Mucosa of rectum (tissue), 2 donors: Measurements from ENCODE around the gene OSBPL1A.
"Not testable (repeated sequence)": the region's sequence is repeated elsewhere in the genome, so short reads cannot be mapped to it uniquely, and the experiment has no call there.

Source experiments
- H3K27ac ChIP-seq, 2 donors: one replicate each; pipeline ENCODE4 v1.7.0; 2013; ENCODE audit warnings: inconsistent platforms in 2 of 2, low read depth in 2 of 2, low read length in 2 of 2
- H3K27me3 ChIP-seq, 2 donors: one replicate each; pipeline ENCODE4 v1.7.0; 2013; ENCODE audit warnings: low read length in 2 of 2; ENCODE audit not compliant: control insufficient read depth in 2 of 2, insufficient read depth in 2 of 2
- H3K36me3 ChIP-seq, 2 donors: one replicate each; pipeline ENCODE4 v1.7.0; 2013; ENCODE audit warnings: low read length in 2 of 2; ENCODE audit not compliant: control insufficient read depth in 2 of 2, insufficient read depth in 2 of 2
- H3K4me1 ChIP-seq, 2 donors: one replicate each; pipeline ENCODE4 v1.7.0; 2013; ENCODE audit warnings: low read length in 2 of 2, mild to moderate bottlenecking in 1 of 2; ENCODE audit not compliant: control insufficient read depth in 2 of 2, insufficient read depth in 2 of 2
- H3K4me3 ChIP-seq, 2 donors: one replicate each; pipeline ENCODE4 v1.7.0; 2013; ENCODE audit warnings: low read length in 2 of 2
- H3K9ac ChIP-seq, 2 donors: one replicate each; pipeline ENCODE4 v1.7.0; 2013; ENCODE audit warnings: low read length in 2 of 2, low read depth in 1 of 2, mild to moderate bottlenecking in 1 of 2
- H3K9me3 ChIP-seq, 2 donors: one replicate each; pipeline ENCODE4 v1.7.0; 2013; ENCODE audit warnings: low read length in 2 of 2; ENCODE audit not compliant: control insufficient read depth in 2 of 2
- donor health status: healthy.
- donor health status: Normal muscosa, but diverticular disease.

Gene OSBPL1A

GRCh38 chr18:24359787-24360530, 37.7 kb downstream of the OSBPL1A start:
- H3K36me3 ChIP-seq, H3K27ac ChIP-seq, H3K4me3 ChIP-seq, H3K4me1 ChIP-seq, H3K9ac ChIP-seq, H3K27me3 ChIP-seq, H3K9me3 ChIP-seq: not testable (repeated sequence)

- Histone ChIP-seq H3K27ac (no peak overlapping the region), H3K9me3 (no peaks in the 10 kb centered on the region), H3K4me1 (no peaks in the 10 kb centered on the region), H3K27me3 (no peaks in the 10 kb centered on the region), H3K9ac (no peak overlapping the region), H3K36me3 (no peaks in the 10 kb centered on the region), H3K4me3 (no peak overlapping the region)
These were observed 43.3 kb downstream of the OSBPL1A start for GRCh38 chr18:24354278-24354677.

GRCh38 chr18:24346254-24346653, 51.4 kb downstream of the OSBPL1A start:
- Histone ChIP-seq H3K9ac (no peak overlapping the region), H3K9me3 (no peaks in the 10 kb centered on the region), H3K27ac (no peak overlapping the region), H3K36me3 (no peaks in the 10 kb centered on the region), H3K4me3 (no peak overlapping the region), H3K4me1 (no peaks in the 10 kb centered on the region), H3K27me3 (no peaks in the 10 kb centered on the region)

- Histone ChIP-seq H3K36me3 (no peaks in the 10 kb centered on the region), H3K4me1 (no peaks in the 10 kb centered on the region), H3K9ac (no peak overlapping the region), H3K27ac (no peak overlapping the region), H3K4me3 (no peak overlapping the region), H3K27me3 (no peaks in the 10 kb centered on the region), H3K9me3 (no peaks in the 10 kb centered on the region)
These were observed 53.1 kb downstream of the OSBPL1A start for GRCh38 chr18:24344509-24344908.

GRCh38 chr18:24342347-24342746, 55.3 kb downstream of the OSBPL1A start:
- H3K4me1 ChIP-seq, result no peaks in the 10 kb centered on the region
- no peaks in the 10 kb centered on the region for H3K36me3 ChIP-seq
- no peaks in the 10 kb centered on the region for H3K9me3 ChIP-seq
- no peak overlapping the region for H3K9ac ChIP-seq
- no peaks in the 10 kb centered on the region for H3K27me3 ChIP-seq
- H3K4me3 ChIP-seq, result no peak overlapping the region
- no peak overlapping the region for H3K27ac ChIP-seq

- H3K27ac ChIP-seq, result no peak overlapping the region
- no peaks in the 10 kb centered on the region for H3K36me3 ChIP-seq
- no peaks in the 10 kb centered on the region for H3K4me1 ChIP-seq
- H3K27me3 ChIP-seq, result no peaks in the 10 kb centered on the region
- H3K9me3 ChIP-seq, result no peaks in the 10 kb centered on the region
- no peak overlapping the region for H3K4me3 ChIP-seq
- H3K9ac ChIP-seq, result no peak overlapping the region
These were observed 56.3 kb downstream of the OSBPL1A start for GRCh38 chr18:24341361-24341760.

- no peaks in the 10 kb centered on the region for H3K36me3 ChIP-seq
- no peak overlapping the region for H3K27ac ChIP-seq
- H3K4me1 ChIP-seq, result no peaks in the 10 kb centered on the region
- no peaks in the 10 kb centered on the region for H3K9me3 ChIP-seq
- no peak overlapping the region for H3K9ac ChIP-seq
- no peaks in the 10 kb centered on the region for H3K27me3 ChIP-seq
- no peak overlapping the region for H3K4me3 ChIP-seq
These were observed 64.5 kb downstream of the OSBPL1A start for GRCh38 chr18:24333084-24333483.

GRCh38 chr18:24326211-24326610, 71.4 kb downstream of the OSBPL1A start:
- Histone ChIP-seq H3K36me3 (no peaks in the 10 kb centered on the region), H3K9ac (no peak overlapping the region), H3K27me3 (no peaks in the 10 kb centered on the region), H3K4me3 (no peak overlapping the region), H3K9me3 (no peaks in the 10 kb centered on the region), H3K27ac (no peak overlapping the region), H3K4me1 (no peaks in the 10 kb centered on the region)

- H3K36me3 ChIP-seq, result no peaks in the 10 kb centered on the region
- no peak overlapping the region for H3K4me3 ChIP-seq
- no peaks in the 10 kb centered on the region for H3K4me1 ChIP-seq
- H3K27ac ChIP-seq, result no peak overlapping the region
- no peaks in the 10 kb centered on the region for H3K9me3 ChIP-seq
- H3K27me3 ChIP-seq, result no peaks in the 10 kb centered on the region
- H3K9ac ChIP-seq, result no peak overlapping the region
These were observed 75.0 kb downstream of the OSBPL1A start for GRCh38 chr18:24322584-24323136.

GRCh38 chr18:24321071-24321470, 76.6 kb downstream of the OSBPL1A start:
- Histone ChIP-seq H3K9ac (no peak overlapping the region), H3K36me3 (no peaks in the 10 kb centered on the region), H3K27me3 (no peaks in the 10 kb centered on the region), H3K9me3 (no peaks in the 10 kb centered on the region), H3K4me3 (no peak overlapping the region), H3K4me1 (no peaks in the 10 kb centered on the region), H3K27ac (no peak overlapping the region)
